ENCODE results near the gene WSB1. TPM values are rescaled to one million over a fixed set of nuclear protein-coding genes. Genes with fewer than 3 reads are reported as not detected.
"Not testable (repeated sequence)": the region's sequence is repeated elsewhere in the genome, so short reads cannot be mapped to it uniquely, and the experiment has no call there.

The WSB1 gene
- total RNA-seq, 8 experiments from 2014 or later: 64.9 to 305 (median 210) TPM

DNA sequence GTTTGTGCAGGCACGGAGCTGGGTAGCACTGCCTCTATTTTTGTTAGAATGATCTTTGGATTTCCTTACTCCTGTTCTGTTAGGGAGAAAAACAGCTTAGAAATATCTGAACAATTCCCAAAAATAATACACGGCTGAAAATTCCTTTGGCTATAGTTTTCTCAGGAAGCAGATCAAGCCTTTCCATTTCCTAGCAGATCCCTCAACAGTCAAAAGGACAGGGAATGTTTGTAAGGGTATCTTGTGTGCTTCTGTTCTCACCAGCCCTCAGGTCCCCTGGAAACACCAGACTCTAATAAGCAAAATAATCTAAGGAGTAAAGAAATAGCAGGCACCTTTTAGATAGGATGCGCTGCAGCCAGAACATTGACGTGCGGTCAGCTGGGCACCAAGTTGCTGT is 30.5 kb upstream of the WSB1 start:
- Histone ChIP-seq H3K27ac (no peak overlapping the region), H3K4me3 (no peak overlapping the region), H3K4me1 (replicated peaks in 1 of 2) (peaks cover 0 to under 1% of the 10 kb centered on the region in 2 donors)
- no peak for ATAC-seq (replicated peaks in 6 of 8)
- in situ Hi-C loops (cut with MboI; ENCODE audit: low pct_unique_long_range_greater_than_20kb in 2 of 9, low sequenced_read_pairs in 9 of 9, unreplicated experiment in 9 of 9): loop anchor here in 1 of 9 experiments (25.0 kb wide), 1 partner anchor 374 kb away; the partner anchor contains the start of gene LGALS9
- 25 to 98% (median 67%) methylated on average over 2 to 4 of the region's 5 CpGs; no CpG with 5 or more reads in 4 of the 10 experiments for WGBS, 10 experiments

DNA sequence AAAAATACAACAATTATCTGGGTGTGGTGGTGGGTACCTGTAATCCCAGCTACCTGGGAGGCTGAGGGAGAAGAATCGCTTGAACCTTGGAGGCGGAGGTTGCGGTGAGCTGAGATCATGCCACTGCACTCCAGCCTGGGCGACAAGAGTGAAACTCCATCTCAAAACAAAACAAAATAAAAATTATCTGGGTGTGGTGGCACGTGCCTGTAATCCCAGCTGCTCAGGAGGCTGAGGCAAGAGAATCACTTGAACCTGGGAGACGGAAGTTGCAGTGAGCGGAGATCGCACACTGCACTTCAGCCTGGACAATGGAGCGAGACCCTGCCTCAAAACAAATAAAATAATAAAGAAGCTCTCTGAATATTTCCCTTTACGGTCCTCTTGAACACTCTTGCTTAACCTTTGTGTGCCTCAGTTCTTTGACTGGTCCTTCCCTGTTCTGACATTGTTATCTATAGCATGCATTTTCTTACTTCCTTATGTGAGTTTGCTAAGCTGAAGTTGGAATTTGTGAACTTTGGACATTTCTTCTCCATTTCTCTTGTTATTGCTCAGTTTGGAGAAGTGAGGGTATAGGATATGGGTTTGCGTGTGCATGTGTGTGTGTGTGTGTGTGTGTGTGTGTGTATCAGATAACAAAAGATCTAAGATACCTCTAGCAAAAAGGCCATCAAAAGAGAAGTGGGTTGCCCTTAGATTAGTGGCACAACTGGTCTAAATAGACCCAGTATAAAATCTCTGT is 29.7 kb upstream of the WSB1 start:
- Histone ChIP-seq H3K4me1 (replicated peaks in 1 of 2) (peaks cover 0 to 3% of the 10 kb centered on the region in 2 donors), H3K4me3 (no peak overlapping the region), H3K27ac (no peak overlapping the region)
- no peak for ATAC-seq (replicated peaks in 6 of 8)
- 60 to 100% (median 78%) methylated on average over 1 to 9 of the region's 11 CpGs; no CpG with 5 or more reads in 2 of the 10 experiments for WGBS, 10 experiments
- in situ Hi-C loops (cut with MboI; ENCODE audit: low pct_unique_long_range_greater_than_20kb in 2 of 9, low sequenced_read_pairs in 9 of 9, unreplicated experiment in 9 of 9): loop anchor here in 1 of 9 experiments (25.0 kb wide), 1 partner anchor 373 kb away; the partner anchor contains the start of gene LGALS9

DNA sequence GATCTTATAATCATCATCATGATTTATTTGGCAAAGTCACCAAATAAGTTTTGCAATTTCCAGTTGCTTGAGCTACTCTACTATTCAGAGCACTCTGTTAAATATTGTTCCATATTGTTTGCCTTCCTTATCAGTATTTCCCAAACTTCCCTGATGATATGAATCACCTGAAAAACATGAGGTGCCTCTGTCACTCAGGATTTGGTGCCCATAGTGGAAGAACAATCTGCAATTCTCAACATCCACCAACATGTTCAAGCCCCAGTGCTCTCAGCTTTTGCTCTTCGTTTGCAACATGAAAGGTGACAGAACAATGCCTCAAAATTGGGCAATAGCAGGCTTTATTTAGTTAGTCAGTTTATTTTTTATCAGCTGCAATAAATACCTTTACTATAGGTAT is 28.6 kb upstream of the WSB1 start:
- H3K27ac ChIP-seq: no peak overlapping the region
- no peak overlapping the region for H3K4me3 ChIP-seq
- H3K4me1 ChIP-seq (replicated peaks in 1 of 2): peaks cover 0 to 3% of the 10 kb centered on the region in 2 donors
- in situ Hi-C loops (cut with MboI; ENCODE audit: low pct_unique_long_range_greater_than_20kb in 2 of 9, low sequenced_read_pairs in 9 of 9, unreplicated experiment in 9 of 9): loop anchor here in 1 of 9 experiments (25.0 kb wide), 1 partner anchor 372 kb away; the partner anchor contains the start of gene LGALS9
- 0 to 100% (median 33%) methylated on average over 1 of the region's 1 CpG; no CpG with 5 or more reads in 1 of the 10 experiments for WGBS, 10 experiments
- no peak for ATAC-seq (replicated peaks in 6 of 8)

DNA sequence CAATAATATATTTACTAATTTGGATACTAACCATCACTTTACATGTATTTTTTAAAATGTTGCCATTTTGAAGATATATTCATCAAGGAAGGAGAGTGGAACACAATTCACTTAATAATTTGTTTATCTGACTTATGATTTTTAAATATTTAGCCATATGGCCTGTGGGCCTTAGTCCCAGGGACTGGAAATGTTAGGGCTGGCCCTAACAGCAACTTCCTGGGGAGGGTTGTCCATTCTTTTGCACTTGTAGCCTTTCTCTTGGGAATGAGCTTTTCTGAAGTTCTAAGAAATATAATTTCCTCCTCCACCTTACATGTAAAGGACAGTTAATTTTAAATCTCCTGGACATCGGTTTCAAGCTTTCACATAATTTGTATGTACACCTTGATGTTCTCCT is 27.7 kb upstream of the WSB1 start:
- in situ Hi-C loops (cut with MboI; ENCODE audit: low pct_unique_long_range_greater_than_20kb in 2 of 9, low sequenced_read_pairs in 9 of 9, unreplicated experiment in 9 of 9): loop anchor here in 1 of 9 experiments (25.0 kb wide), 1 partner anchor 371 kb away; the partner anchor contains the start of gene LGALS9
- Histone ChIP-seq H3K27ac (no peak overlapping the region), H3K4me1 (replicated peaks in 1 of 2) (peaks cover 0 to 3% of the 10 kb centered on the region in 2 donors), H3K4me3 (no peak overlapping the region)
- ATAC-seq (replicated peaks in 6 of 8): no peak
- WGBS, 10 experiments: 45 to 100% (median 100%) methylated on average over 1 of the region's 1 CpG; no CpG with 5 or more reads in 4 of the 10 experiments

DNA sequence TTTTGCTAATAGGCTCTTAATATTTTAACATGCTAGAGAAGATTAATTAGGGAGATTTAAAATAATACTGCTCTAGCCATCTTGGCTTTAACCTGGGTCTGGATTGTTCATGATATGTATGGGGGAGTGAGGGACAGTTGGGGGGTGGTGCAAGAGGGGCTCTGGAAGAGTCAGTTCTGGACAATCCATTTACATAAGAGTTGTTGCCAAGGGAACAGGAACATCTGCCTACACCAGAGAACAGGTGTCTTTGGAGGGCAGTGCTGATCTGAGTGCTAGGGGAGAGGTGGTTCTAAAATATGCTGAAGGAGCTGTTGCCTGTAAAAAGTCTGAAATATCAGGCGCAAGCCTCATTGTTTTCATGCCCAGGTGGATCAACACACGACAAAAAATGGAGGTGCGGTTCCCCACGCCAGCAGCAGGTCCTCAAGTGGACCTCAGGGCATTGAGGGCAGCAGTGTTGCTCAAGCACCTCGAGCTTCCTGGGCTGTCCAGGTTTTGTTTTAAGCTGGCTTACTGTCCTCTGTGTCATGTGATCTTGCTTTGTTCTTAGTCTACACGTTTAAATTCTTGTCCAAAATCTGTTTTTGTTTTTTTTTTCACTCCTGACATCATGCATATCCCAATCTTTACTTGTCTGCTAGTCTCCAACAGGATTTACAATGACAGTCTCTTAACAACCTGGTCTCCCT is 25.4 kb upstream of the WSB1 start:
- in situ Hi-C loops (cut with MboI; ENCODE audit: low pct_unique_long_range_greater_than_20kb in 2 of 9, low sequenced_read_pairs in 9 of 9, unreplicated experiment in 9 of 9): loop anchor here in 1 of 9 experiments (25.0 kb wide), 1 partner anchor 369 kb away; the partner anchor contains the start of gene LGALS9
- H3K27ac ChIP-seq: no peak overlapping the region
- H3K4me3 ChIP-seq: no peak overlapping the region
- H3K4me1 ChIP-seq (replicated peaks in 1 of 2): peaks cover 0 to 3% of the 10 kb centered on the region in 2 donors
- 0 to 75% (median 61%) methylated on average over 1 to 5 of the region's 6 CpGs for WGBS, 10 experiments
- ATAC-seq (replicated peaks in 6 of 8): no peak

DNA sequence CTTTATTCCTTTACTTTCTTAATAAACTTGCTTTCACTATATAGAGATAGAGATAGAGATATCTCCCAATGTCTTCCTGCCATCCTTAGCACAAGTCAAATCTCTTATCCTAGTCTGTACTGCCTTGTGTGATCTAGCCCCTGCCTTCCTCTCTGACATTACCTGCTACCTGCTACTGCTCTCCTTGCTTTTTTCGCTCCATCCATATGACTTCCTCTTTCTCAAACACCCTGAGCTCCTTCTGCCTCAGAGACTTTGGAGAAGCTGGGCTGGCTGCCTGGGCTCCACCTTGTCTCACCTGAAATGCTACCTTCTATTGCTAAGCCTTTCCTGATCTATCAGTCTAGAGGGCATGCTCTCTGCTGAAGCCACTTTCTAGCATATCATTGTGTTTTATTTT is 24.7 kb upstream of the WSB1 start:
- in situ Hi-C loops (cut with MboI; ENCODE audit: low pct_unique_long_range_greater_than_20kb in 2 of 9, low sequenced_read_pairs in 9 of 9, unreplicated experiment in 9 of 9): loop anchor here in 1 of 9 experiments (25.0 kb wide), 1 partner anchor 368 kb away; the partner anchor contains the start of gene LGALS9
- WGBS, 10 experiments: 50 to 100% (median 56%) methylated on average over 1 of the region's 1 CpG; no CpG with 5 or more reads in 3 of the 10 experiments

DNA sequence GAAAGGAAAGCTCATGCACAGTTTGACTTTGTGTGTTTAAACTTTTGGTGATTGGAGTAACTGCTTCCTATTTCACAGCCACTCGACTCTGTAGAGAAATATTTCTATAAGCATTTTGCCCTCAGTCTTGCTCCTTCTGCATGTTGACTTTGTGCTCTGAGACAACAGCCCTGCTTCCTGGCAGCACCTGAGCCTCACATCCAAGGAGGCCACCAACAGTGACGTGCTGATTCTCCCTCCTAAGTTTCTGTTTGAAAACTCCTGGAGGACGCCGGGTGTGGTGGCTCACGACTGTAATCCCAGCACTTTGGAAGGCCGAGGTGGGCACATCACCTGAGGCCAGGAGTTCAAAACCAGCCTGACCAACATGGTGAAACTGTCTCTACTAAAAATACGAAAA is 23.9 kb upstream of the WSB1 start:
- H3K4me1 ChIP-seq (replicated peaks in 1 of 2): peaks cover 0 to 3% of the 10 kb centered on the region in 2 donors
- in situ Hi-C loops (cut with MboI; ENCODE audit: low pct_unique_long_range_greater_than_20kb in 2 of 9, low sequenced_read_pairs in 9 of 9, unreplicated experiment in 9 of 9): loop anchor here in 1 of 9 experiments (25.0 kb wide), 1 partner anchor 367 kb away; the partner anchor contains the start of gene LGALS9
- no peak overlapping the region for H3K4me3 ChIP-seq
- no peak for ATAC-seq (replicated peaks in 6 of 8)
- H3K27ac ChIP-seq: no peak overlapping the region
- 17 to 92% (median 63%) methylated on average over 1 to 6 of the region's 7 CpGs; no CpG with 5 or more reads in 2 of the 10 experiments for WGBS, 10 experiments

More for the DNA sequence above, 24.7 kb upstream of the WSB1 start:
- Histone ChIP-seq H3K27ac (no peak overlapping the region), H3K4me1 (replicated peaks in 1 of 2) (peaks cover 0 to 3% of the 10 kb centered on the region in 2 donors), H3K4me3 (no peak overlapping the region)
- no peak for ATAC-seq (replicated peaks in 6 of 8)

DNA sequence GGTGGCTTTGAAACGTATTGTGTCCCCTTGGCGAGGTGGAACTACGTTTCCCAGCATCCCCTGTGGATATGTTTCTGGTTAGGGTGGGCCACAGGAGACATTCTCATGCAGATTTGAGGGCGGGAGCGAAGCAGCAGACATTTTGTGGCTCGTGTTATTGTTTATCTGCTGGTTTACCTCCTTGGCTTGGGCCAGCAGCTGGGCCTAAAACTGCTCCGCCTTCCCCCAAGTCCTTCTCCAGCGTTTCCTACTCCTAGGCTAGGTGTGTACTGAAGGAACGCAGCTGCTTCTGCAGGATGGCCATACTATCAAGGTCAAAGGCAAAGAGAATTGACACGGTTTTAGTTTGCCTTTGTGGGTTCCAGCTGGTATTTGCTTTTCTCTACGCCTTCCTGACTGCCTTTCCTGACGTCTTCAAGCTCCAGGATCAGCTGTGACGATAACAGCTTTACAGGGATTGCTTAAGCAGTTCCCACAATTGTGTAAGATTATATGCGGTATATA is 17.2 kb upstream of the WSB1 start:
- peak in 6 of 8 experiments; percentile 49 to 82 (median 72) for ATAC-seq (replicated peaks in 6 of 8)
- WGBS, 10 experiments: 34 to 100% (median 66%) methylated on average over 1 to 13 of the region's 14 CpGs; no CpG with 5 or more reads in 1 of the 10 experiments
- Histone ChIP-seq H3K27ac (peak overlapping the region; percentile 68 to 74), H3K4me1 (replicated peaks in 1 of 2) (peaks cover 7% of the 10 kb centered on the region in 2 donors), H3K4me3 (peak overlapping the region in 1 of 5 donors; percentile 21)
- in situ Hi-C loops (cut with MboI; ENCODE audit: low pct_unique_long_range_greater_than_20kb in 2 of 9, low sequenced_read_pairs in 9 of 9, unreplicated experiment in 9 of 9): no loop called here

DNA sequence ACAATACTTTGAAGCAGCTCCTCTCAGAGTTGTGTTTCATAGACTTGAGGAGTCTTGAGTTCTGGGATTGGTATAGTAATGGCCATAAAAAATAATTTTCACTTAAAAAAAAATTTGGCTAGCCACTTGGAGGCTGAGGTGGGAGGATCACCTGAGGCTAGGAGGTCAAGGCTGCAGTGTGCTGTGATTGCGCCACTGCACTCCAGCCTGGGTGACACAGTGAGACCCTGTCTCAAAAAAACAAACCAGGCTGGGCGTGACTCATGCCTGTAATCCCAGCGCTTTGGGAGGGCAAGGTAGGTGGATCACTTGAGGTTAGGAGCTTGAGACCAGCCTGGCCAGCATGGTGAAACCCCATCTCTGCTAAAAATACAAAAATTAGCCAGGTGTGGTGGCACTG is 14.8 kb upstream of the WSB1 start:
- H3K4me3 ChIP-seq; in situ Hi-C loops (cut with MboI; ENCODE audit: low pct_unique_long_range_greater_than_20kb in 2 of 9, low sequenced_read_pairs in 9 of 9, unreplicated experiment in 9 of 9); ATAC-seq (replicated peaks in 6 of 8); H3K4me1 ChIP-seq (replicated peaks in 1 of 2); H3K27ac ChIP-seq: not testable (repeated sequence)
- WGBS, 10 experiments: 80 to 100% (median 87%) methylated on average over 1 to 3 of the region's 3 CpGs; no CpG with 5 or more reads in 5 of the 10 experiments

DNA sequence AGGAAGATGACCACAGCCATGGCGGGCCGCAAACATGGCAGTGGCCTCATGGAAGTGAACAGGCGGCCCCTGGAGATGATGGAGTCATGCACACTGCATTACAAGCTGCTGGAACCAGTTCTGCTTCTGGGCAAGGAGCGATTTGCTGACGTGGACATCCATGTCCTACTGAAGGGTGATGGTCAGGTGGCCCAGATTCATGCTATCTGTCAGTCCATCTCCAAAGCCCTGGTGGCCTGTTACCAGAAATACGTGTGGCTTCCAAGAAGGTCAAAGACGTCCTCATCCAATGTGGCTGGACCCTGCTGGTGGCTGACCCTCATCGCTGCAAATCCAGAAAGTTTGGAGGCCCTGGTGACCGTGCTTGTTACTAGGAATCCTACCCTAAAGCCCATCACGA is 13.4 kb upstream of the WSB1 start:
- WGBS, 10 experiments: 31 to 98% (median 84%) methylated on average over 1 to 5 of the region's 10 CpGs; no CpG with 5 or more reads in 2 of the 10 experiments
- no peak for ATAC-seq (replicated peaks in 6 of 8)
- Histone ChIP-seq H3K4me1 (replicated peaks in 1 of 2) (peaks cover 7% of the 10 kb centered on the region in 2 donors), H3K27ac (no peak overlapping the region), H3K4me3 (no peak overlapping the region)
- in situ Hi-C loops (cut with MboI; ENCODE audit: low pct_unique_long_range_greater_than_20kb in 2 of 9, low sequenced_read_pairs in 9 of 9, unreplicated experiment in 9 of 9): no loop called here

DNA sequence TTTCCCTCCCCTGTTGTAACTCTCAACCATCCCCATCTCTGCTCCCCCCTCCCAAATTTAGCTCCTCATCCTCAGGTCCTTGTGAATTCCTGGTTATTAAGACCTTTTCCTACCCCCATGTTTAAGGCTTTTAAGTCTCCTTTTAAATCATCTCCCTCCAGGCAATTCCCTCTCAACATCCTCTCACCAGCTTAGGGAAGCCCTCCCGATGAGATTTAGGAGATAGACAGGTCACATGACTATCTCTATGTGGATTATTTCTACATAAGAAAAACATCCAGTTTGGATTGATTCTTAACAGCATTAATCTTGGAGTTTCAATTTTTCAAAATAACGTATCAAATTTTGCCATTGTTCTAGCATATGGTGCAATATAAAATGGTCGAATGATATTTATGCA is 12.5 kb upstream of the WSB1 start:
- no peak overlapping the region for H3K27ac ChIP-seq
- in situ Hi-C loops (cut with MboI; ENCODE audit: low pct_unique_long_range_greater_than_20kb in 2 of 9, low sequenced_read_pairs in 9 of 9, unreplicated experiment in 9 of 9): no loop called here
- 33 to 100% (median 83%) methylated on average over 1 to 3 of the region's 3 CpGs for WGBS, 10 experiments
- ATAC-seq (replicated peaks in 6 of 8): no peak
- H3K4me3 ChIP-seq: no peak overlapping the region
- peaks cover 7% of the 10 kb centered on the region in 2 donors for H3K4me1 ChIP-seq (replicated peaks in 1 of 2)

DNA sequence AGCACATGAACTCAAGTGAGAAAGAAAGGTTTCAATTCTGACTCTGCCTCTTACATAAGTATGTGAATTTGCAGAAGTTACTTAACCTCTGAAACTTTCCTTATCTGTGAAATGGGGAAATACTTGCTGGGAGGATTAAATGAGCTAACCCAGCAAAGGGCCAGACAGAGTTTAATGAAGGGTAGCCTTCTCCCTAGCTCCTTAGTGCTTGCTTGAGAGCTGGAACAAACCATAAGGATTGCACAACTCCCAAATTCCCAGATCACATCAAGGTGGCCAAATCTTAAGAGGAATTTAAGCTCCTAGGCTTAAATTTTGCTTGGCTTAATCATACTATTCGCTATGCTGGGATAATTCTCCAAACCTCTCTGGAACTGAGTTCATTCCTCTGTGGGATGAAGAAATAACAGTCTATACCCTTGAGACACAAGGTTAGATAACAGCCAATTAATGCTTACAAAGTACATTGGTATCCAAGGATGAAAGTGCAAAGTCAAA is 11.8 kb upstream of the WSB1 start:
- ATAC-seq (replicated peaks in 6 of 8): no peak
- in situ Hi-C loops (cut with MboI; ENCODE audit: low pct_unique_long_range_greater_than_20kb in 2 of 9, low sequenced_read_pairs in 9 of 9, unreplicated experiment in 9 of 9): no loop called here
- 33 to 100% (median 86%) methylated on average over 1 of the region's 1 CpG; no CpG with 5 or more reads in 4 of the 10 experiments for WGBS, 10 experiments
- Histone ChIP-seq H3K4me1 (replicated peaks in 1 of 2) (peaks cover under 1 to 1% of the 10 kb centered on the region in 2 donors), H3K4me3 (no peak overlapping the region), H3K27ac (no peak overlapping the region)

All from motor neuron (in vitro differentiated cells).